Dermis microvascular lymphatic vessel endothelial cell (primary cell): ENCODE measurements around the gene PARD3. TPM values are rescaled to one million over a fixed set of nuclear protein-coding genes. Genes with fewer than 3 reads are reported as not detected.
"Not testable (repeated sequence)": the region's sequence is repeated elsewhere in the genome, so short reads cannot be mapped to it uniquely, and the experiment has no call there.

Source experiments
- DNase-seq, 2 donors: peaks; one replicate each; pipeline versions ENCODE4 v3.0.0 to v3.0.0-alpha.2; 2010; ENCODE audit warnings: low read depth in 2 of 2
- total RNA-seq: library from RNA; depleted of rRNA; stranded (reverse); fragments of >200 nt; gene quantifications from 2 replicates; pipeline ENCODE4 v1.2.1, GENCODE V29; 2014

Gene PARD3
- total RNA-seq, 1 donor from 2014 or later, result 22.6 TPM

DNA sequence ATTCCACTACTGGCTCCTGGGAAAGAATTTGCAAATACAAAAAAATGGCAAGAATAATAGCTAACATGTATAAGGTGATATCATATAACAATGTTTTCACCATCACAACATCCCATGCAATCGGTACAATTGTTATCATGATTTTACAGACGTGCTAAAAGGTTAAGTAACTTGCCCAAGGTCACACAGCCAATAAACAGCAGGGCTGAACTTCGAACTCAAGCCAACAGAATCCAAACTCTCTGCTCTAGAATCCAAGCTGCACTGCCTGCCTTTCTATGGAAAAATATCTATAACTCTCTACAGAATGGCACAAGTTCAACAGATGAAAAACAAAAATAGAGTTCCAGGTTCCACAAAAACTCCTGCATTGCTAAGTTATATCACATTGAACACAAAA is 160.9 kb downstream of the PARD3 start:
- peak; percentile 64 to 85 for DNase-seq

DNA sequence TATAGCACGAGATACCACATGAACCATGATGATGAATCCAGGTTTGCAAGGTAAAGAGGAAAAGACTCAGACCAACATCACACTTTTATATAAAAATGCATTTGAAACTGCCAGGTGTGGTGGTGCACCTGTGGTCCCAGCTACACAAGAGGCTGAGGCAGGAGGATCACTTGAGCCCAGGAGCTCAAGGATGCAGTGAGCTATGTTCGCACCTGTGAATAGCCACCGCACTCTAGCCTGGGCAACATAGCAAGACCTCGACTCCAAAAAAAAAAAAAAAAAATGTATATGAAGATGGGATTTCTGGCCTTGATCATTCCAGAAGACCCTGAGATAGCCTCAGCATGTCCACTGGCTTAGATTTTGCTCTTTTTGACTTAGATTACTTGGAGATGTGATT is 161.6 kb downstream of the PARD3 start:
- DNase-seq, result no peak

DNA sequence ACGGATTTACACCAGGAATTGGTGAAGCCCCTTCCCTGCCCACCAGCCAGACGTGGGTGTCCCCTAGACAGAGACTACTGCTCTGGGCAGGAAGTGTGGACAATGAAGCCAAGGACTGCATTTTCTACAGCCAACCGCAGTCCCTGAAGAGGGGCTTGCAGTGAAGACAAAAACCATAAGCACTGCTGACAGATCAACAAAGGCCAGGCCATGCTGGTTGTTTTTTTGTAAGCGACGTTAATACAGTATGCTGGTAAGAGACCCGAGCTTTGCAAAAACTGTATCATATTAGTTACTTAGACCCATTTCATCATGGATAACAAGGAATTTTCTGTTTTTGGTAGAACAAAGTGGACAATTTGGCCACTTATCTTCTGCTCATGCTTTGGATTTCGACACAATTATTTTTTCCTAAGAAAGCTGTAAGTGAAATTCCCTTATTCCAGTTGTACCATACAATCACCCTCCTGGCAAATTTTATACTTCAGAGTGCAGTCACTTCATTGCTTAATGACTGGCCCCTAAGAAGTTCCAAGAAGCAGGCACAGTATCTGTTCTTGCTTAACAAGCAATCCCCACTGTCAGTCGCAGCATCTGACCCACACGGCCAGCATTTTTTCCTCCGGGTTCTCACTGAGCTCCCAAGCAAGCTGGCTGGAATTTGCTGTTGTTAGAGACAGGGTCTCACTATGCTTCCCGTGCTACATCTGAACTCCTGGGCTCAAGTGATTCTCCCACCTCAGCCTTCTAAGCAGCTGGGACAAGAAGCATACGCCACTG is 163.5 kb downstream of the PARD3 start:
- no peak for DNase-seq

DNA sequence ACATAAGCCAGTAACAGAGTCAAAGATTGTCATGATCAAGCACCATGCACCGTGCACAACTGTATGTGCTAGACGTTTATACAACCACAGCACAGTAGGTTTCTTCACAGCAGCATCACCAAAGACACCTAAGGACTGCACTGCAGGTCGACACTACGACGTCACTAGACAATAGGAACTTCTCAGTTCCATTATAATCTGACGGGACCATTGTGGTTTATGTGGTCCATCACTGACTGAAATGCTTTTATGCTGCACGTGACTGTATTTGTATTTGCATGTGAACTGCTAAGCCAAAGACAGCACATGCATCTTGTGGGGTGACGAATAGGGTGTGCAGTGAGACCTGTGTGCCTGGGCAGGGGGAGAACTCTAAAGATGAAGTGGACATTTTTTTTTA is 164.9 kb downstream of the PARD3 start:
- DNase-seq, result no peak

DNA sequence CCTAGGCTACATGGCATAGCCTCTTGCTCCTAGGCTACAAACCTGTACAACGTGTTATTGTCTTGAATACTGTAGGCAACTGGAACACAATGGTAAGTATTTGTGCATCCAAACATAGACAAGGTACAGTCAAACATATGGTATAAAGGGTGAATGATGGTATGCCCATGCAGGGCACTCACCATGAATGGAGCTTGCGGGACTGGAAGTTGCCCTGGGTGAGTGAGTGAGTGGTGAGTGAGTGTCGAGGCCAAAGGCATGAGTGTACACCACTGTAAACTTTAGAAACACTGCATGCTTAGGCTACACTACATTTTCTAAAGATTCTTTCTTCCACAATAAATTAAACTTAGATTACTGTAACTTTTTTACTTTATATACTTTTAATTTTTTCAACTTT is 165.7 kb downstream of the PARD3 start:
- DNase-seq, result no peak

DNA sequence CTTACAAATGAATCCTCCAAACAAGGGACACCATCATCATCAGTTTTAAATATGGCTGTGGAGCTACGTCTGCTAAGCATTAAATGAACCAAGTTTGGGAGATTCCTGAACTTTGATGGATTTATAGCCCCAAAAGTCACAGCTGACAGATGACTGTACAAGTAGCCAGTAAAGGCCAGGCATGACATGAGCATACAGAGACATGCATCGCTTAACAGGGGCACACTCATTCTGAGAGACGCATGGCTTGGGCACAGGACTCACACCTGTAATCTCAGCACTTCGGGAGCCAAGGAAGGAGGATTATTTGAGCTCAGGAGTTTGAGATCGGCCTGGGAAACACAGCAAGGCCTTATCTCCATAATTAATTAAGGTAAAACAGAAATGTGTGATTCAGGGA is 166.2 kb downstream of the PARD3 start:
- DNase-seq, result no peak

DNA sequence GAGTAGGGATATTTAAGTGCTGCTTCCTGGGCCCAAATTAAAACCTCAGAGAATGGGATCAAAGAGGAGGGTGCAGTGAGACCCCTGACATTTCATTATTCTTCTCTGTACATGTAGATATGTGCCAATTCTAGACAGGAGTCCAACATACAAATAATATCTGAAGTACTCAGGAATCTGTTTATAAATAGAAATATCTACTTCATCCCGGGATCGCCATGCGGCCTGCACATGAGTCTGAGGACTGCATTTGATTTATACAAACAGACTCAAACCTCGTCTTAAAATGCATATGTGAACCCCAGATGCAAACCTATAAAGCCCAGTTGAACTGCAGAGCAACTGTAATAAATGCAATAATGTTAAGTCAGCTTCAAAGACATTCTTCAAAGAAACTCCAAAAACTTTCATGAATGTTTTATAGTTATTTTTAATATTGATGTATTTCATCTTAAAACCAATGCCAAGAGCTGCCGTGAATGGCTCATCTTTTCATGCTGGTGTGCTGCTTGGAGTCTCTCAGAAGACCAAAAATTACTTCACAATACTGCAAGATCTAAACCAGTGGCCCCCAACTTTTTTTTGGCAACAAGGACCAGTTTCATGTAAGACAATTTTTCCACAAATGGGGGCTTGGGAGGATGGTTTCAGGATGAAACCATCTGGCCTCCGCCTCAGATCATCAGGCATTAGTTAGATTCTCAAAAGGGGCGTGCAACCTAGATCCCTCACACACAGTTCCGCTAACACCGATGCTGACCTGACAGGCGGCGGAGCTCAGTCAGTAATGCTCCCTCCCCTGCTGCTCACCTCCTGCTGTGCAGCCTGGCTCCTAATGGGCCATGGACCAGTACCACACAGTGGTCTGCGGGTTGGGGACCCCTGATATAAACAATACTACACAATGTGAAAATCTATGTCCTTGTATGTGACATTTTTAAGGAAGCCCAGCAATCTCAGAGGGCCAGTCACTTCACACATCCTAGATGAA is 166.9 kb downstream of the PARD3 start:
- DNase-seq, result no peak

DNA sequence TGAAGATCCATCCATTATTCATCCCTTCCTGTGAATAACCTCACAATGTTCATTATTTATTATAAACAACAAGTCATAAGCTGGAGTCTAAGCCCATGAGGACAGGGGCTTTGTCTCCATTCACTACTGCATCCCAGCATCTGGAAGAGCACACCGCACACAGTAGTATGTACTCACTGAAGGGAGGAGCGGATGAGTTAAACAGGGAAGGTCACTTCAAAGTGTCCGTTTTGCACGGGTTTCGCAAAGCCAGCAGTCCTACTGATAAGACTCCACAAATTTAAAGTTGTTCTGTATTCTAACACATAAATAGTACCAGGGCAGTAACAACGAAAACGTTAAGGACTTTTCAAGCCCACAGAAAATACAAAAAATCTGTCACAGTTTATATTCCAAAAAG is 167.9 kb downstream of the PARD3 start:
- DNase-seq, result no peak

DNA sequence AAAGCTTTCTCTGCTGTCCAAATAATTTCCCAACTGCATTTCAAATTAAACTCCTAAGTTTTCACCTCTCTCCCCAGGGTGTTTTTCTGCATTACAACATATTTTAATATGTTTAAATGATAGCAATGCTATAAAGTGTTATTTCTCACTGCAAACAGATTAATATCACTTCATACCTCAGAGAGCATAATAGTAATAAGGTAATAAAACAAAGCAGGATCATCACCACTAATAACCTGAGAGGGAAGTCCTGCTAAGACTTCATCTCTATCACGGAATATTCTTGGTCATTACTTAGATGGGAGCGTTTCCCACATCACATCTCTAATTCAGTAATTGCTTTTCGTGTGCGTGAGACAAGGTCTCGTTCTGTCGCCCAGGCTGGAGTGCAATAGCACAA is 168.8 kb downstream of the PARD3 start:
- DNase-seq, result no peak

DNA sequence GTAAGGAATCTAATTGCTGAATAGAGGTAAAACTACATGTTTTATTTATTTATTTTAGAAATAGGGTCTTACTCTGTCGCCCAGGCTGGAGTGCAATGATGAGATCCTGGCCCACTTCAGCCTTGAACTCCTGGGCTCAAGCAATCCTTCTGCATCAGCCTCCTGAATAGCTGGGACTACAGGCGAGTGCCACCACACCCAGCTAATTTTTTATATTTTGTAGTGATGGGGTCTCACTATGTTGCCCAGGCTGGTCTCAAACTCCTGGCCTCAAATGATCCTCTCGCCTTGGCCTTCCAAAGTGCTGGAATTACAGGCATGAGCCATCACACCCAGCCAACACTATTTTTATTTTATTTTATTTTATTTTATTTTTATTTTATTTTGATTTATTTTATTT is 170.3 kb downstream of the PARD3 start:
- DNase-seq, result not testable (repeated sequence)

DNA sequence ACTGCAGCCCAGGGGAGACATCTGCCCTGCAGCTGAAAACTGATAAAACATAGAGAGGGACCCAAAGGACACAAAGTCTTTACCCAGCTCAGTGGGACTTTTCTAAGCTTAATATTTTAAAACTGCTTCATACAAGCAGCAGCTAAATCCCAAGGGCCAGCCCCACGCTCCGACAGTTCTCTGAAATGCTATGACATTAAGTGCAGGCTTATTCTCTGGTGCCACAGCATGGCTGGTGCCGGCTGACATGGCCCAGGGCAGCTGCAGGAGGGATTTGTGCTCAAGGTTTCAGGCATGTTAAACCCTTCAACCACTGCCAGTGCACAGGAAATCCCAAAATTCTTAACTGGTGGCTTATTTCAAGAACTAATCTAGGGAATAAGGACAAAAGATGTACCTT is 170.9 kb downstream of the PARD3 start:
- DNase-seq, result no peak

DNA sequence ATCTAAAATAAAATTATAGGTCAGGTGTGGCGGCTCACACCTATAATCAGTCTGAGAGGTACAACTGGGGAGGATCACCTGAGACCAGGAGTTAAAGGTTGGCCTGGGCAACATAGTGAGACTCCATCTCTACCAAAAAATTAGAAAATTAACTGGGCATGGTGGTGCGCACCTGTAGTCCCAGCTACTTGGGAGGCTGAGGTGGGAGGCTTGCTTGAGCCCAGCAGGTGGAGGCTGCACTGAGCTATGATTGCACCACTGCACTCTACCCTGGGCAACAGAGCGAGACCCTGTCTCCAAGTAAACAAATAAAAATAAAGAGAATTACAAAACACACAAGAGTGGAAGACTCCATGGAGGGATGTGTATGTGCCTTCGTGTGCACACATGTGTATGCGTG is 171.5 kb downstream of the PARD3 start:
- no peak for DNase-seq

DNA sequence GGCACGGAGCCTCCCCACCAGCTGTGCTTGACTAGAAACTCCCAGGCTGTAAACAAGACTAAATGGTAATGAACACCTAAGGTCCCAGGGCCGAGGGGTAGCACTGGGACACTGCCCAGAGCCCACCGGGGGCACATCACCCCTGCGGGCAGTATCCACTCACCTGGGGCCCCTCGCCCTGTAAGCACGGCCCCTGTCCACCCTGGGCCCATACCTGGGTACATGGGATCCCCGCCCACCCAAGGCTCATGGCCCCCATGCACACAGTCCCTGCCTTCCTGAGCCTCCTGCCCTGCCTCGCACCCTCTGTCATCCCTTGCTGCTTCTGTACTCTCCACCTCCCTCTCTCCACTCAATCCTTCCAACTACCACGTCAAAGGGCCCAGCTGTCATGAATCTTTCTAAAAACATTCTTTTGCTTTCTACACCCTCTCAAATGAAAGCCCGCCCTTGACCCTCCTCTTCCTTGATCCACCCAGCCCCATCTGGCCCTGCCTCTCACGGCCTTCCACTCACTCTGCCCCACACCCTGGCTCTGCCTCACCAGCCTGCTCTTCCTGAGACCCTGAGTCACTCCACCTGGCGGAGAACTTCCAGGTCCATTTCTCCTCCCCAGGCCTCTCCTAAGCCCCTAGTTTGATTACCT is 173.1 kb downstream of the PARD3 start:
- no peak for DNase-seq

DNA sequence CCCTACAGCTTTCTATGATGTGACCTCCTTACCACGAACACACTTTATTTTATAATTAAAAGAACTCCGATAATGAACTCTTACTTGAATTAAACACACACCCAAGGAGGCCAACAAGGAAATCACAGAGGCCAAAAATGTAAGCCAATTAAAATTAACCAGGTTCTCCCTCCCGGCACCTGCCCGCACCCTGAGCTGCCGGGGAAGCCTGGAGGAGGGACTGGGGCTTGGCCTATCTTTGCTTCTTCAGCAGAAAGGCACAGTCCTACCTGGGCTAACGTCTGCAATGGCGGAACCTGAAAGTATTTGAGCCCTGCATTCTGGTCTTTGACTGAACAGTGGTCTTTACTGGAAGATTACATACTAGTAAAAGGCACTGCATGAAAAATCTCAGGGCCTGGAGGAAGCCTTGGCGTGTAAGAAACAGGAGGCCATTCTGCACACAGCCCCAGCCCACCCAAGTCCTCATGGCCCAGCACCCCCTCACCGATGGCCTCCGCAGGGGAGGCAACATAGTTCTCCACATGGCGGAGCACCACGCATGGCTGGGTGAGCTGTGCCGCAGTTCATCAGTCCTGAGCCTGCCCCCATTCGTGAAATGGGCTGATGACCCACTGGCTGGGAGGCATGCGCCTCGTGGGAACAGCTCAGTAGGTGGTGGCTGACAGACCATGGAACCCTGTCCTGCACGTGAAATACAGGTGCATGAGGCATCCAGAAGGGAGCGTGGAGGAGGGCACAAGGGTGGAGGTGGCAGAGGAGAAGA is 173.8 kb downstream of the PARD3 start:
- DNase-seq, result no peak

DNA sequence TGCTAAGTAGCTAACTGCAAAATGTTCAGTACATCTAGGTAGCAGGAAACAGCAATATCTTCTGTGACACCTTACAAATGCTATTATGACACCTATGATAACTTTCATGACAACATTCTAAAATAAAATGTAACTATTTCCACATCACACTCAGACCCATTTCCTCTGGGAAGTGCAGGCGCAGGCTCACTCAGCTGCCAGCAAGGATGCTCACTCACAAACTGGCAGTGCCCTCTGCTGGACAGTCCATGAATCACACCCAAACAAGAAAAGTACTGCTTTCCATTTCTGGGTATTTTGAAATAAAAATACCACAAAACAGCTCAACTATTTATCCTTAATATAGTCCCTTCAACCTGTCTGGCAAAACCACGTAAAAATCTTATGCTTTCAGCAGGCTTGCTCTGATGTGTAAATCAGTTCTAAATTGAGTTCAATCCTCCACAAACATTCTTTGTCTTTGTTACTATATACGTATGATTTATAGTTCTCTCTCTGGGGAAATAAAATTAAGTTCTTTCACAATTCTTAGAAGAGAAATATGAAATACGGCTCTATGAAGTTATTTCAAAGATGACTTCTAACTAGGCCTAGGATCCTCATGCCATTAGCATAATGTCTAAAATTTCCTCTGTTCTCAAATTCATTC is 176.6 kb downstream of the PARD3 start:
- peak; percentile 84 for DNase-seq

DNA sequence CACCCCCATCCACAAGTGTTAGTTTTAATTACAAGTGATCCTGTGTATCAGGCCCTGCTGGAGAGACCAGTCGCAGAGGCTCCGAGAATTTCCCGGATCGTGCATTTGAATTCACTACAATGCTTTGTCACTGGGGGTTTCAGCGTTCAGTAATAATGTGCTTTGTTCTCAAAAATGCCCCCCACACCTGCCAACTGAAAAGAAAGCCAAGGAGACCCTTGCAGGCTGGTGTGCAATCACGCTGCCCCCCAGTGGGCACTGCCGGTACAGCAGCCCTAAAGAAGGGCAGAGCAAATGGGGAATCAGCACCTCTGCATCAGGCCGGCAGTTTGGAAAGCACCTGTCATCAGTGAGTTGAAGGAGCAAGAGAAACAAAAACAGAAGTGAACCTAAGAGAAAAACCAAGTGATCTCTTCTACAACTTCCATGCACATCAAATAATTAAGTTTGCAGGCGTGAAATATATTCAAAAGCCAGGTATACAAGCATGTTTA is 177.6 kb downstream of the PARD3 start:
- peak; percentile 10 to 46 for DNase-seq

DNA sequence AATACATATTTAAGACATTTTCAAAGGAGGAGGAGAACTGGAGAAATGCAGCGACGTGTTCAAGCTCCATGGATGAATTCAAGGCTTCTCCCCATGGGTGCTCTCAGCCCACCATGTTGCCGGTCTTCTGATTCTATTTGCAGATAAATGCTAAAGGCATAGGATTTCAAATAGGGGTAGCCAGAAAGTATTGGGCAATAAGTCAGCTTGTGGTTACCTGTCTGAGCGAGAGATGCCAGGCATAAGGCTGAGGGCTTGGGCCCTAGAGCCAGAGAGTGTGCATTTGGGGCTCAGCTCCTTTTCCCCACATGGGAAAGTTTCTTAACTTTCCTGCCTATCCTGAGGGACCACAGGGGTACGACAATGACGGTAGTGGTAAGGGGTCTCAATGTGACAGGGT is 180.0 kb downstream of the PARD3 start:
- DNase-seq, result no peak

DNA sequence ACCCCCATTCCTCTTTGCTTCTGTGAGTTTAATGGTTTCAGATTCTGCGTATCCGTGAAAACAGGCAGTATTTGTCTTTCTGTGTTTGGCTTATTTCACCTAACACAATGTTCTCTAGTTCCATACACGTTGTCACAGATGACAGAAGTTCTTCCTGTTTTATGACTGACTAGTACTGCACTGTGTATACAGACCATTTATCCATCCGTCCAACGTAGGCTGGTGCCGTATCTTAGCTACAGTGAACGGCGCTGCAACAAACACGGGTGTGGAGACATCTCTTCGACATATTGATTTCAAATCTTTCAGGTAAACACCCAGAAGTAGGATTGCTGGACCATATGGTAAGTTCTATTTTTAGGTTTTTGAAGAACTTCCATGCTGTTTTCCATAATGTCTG is 181.7 kb downstream of the PARD3 start:
- peak in 1 of 2 donors; percentile 9 for DNase-seq

DNA sequence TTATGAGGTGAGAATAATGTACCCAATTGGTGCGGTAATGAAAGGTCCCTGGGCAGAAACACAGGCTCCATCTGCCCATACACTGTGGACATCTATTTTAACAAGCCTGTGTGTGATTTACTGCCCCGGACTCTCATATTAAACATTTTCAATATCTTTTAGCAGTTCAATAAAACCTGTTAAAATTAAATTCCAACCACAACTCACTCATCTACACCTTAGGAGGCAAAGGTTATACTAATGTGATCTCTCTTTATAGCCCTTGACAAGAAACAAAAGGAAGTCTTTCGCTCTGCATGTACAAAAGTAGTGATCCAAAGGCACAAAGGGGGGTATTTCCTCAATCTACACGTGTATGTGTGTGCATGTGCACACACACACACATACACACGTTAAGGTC is 186.0 kb downstream of the PARD3 start:
- DNase-seq, result no peak

DNA sequence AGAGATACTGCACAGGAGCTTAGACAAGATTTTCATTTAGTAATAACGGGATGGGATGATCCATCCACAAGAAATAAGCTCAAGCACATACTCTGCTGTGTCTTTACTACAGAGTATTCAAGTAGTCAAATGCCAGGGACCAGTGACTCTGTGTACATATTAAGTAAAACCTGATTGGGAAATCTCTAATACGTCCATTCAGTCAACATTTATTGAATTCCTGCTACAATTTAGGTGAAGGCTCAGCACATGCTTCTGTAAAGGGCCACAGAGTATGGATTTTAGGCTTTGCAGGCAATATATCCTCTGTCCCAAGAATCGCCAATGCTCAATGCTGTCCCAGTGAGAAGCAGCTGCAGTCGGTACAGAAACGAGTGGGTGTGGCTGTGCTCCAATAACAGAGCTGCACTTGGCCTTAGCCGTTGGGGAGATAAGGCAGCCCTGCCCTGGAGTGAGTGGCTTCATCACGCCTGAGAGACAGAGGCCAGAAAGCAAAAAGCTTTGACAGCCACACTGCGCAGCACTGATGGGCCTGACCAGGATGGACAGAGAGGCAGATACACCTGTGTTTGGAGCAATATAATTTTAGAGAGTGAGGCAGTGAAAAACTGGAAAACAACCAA is 186.8 kb downstream of the PARD3 start:
- no peak for DNase-seq
